Measurements from ENCODE around the gene CEMP1.

DNA sequence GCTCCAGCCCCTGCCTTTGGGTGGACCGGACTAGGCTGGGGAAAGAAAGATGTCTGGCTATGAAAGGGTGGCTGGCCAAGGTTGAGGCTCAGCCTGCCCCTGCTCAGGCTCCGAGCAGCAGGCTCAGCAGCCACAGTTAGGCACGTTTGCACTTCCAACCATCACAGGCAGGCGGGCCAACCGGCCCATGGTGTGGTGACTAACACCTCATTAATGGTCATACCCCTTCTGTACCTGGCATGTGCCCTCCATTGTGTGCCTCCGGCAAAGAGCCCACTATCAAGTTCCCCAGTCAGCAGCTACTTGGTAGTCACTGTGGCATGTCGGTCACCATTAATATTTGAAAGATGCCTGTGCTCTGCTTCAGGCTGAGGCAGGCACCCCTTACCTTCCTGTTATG is 49.5 kb downstream of the CEMP1 start:
- TF ChIP-seq, protein P1, sequence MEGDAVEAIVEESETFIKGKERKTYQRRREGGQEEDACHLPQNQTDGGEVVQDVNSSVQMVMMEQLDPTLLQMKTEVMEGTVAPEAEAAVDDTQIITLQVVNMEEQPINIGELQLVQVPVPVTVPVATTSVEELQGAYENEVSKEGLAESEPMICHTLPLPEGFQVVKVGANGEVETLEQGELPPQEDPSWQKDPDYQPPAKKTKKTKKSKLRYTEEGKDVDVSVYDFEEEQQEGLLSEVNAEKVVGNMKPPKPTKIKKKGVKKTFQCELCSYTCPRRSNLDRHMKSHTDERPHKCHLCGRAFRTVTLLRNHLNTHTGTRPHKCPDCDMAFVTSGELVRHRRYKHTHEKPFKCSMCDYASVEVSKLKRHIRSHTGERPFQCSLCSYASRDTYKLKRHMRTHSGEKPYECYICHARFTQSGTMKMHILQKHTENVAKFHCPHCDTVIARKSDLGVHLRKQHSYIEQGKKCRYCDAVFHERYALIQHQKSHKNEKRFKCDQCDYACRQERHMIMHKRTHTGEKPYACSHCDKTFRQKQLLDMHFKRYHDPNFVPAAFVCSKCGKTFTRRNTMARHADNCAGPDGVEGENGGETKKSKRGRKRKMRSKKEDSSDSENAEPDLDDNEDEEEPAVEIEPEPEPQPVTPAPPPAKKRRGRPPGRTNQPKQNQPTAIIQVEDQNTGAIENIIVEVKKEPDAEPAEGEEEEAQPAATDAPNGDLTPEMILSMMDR (IDR thresholded peaks at IDR 0.05; ENCODE audit: insufficient read depth, low read length), result no peak
- TF ChIP-seq, protein P2, sequence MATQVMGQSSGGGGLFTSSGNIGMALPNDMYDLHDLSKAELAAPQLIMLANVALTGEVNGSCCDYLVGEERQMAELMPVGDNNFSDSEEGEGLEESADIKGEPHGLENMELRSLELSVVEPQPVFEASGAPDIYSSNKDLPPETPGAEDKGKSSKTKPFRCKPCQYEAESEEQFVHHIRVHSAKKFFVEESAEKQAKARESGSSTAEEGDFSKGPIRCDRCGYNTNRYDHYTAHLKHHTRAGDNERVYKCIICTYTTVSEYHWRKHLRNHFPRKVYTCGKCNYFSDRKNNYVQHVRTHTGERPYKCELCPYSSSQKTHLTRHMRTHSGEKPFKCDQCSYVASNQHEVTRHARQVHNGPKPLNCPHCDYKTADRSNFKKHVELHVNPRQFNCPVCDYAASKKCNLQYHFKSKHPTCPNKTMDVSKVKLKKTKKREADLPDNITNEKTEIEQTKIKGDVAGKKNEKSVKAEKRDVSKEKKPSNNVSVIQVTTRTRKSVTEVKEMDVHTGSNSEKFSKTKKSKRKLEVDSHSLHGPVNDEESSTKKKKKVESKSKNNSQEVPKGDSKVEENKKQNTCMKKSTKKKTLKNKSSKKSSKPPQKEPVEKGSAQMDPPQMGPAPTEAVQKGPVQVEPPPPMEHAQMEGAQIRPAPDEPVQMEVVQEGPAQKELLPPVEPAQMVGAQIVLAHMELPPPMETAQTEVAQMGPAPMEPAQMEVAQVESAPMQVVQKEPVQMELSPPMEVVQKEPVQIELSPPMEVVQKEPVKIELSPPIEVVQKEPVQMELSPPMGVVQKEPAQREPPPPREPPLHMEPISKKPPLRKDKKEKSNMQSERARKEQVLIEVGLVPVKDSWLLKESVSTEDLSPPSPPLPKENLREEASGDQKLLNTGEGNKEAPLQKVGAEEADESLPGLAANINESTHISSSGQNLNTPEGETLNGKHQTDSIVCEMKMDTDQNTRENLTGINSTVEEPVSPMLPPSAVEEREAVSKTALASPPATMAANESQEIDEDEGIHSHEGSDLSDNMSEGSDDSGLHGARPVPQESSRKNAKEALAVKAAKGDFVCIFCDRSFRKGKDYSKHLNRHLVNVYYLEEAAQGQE (IDR thresholded peaks at IDR 0.05; ENCODE audit: insufficient replicate concordance, low read depth), result no peak
